GM13977 (cell line): ENCODE data around the gene MMGT1.

Experiments used
- DNase-seq: peaks from one replicate; pipeline ENCODE4 v3.0.0; 2012; ENCODE audit warnings: low spot score
- CTCF ChIP-seq: IDR thresholded peaks from 2 replicates; pipeline ENCODE4 v1.5.1; 2012; ENCODE audit warnings: mild to moderate bottlenecking, control low read depth; ENCODE audit not compliant: insufficient read depth; ENCODE audit errors: extremely low read depth, missing control alignments
- in situ Hi-C: fragments of 300-500 bp; cut with MboI; formaldehyde crosslinking; loops from one replicate; pipeline ENCODE4 v1.12.0; 2022; ENCODE audit warnings: low sequenced_read_pairs, low pct_unique_long_range_greater_than_20kb, mixed read lengths, inconsistent platforms; ENCODE audit not compliant: unreplicated experiment

MMGT1 gene

GRCh38 chrX:135973548-135974278, at the start of gene MMGT1:
Gene MMGT1 (minus strand): TSS chrX:135973988. CDS start chrX:135973675, 313 bp downstream.
- TF ChIP-seq CTCF = no peak
- in situ Hi-C loops = no loop called here
- peak; percentile 88 for DNase-seq

- in situ Hi-C loops = no loop called here
- no peak for DNase-seq
- no peak for TF ChIP-seq CTCF
These were observed 48.1 kb upstream of the MMGT1 start for GRCh38 chrX:136021903-136022302.

GRCh38 chrX:136021160-136021559, 47.4 kb upstream of the MMGT1 start:
- no peak for TF ChIP-seq CTCF
- in situ Hi-C loops = no loop called here
- peak; percentile 16 for DNase-seq

GRCh38 chrX:136019226-136019625, 45.4 kb upstream of the MMGT1 start:
- in situ Hi-C loops = no loop called here
- DNase-seq = no peak
- TF ChIP-seq CTCF = no peak

- no peak for DNase-seq
- in situ Hi-C loops = no loop called here
- no peak for TF ChIP-seq CTCF
These were observed 43.1 kb upstream of the MMGT1 start for GRCh38 chrX:136016881-136017280.

GRCh38 chrX:136015016-136015415, 41.2 kb upstream of the MMGT1 start:
- in situ Hi-C loops = no loop called here
- DNase-seq = no peak
- TF ChIP-seq CTCF = no peak
